ENCODE measurements around the gene WWOX.

Gene WWOX

GRCh38 chr16:78446992-78447563, 347.6 kb downstream of the WWOX start (continued):
- TF ChIP-seq, protein P1, sequence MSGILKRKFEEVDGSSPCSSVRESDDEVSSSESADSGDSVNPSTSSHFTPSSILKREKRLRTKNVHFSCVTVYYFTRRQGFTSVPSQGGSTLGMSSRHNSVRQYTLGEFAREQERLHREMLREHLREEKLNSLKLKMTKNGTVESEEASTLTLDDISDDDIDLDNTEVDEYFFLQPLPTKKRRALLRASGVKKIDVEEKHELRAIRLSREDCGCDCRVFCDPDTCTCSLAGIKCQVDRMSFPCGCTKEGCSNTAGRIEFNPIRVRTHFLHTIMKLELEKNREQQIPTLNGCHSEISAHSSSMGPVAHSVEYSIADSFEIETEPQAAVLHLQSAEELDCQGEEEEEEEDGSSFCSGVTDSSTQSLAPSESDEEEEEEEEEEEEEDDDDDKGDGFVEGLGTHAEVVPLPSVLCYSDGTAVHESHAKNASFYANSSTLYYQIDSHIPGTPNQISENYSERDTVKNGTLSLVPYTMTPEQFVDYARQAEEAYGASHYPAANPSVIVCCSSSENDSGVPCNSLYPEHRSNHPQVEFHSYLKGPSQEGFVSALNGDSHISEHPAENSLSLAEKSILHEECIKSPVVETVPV (CRISPR knock-in tag; IDR thresholded peaks at IDR 0.05): no peak
- no peak for TF ChIP-seq ZFP30 (CRISPR knock-in tag; IDR thresholded peaks at IDR 0.05)
- TF ChIP-seq ZFP3 (CRISPR knock-in tag; IDR thresholded peaks at IDR 0.05): no peak
- TF ChIP-seq ISL1 (CRISPR knock-in tag; IDR thresholded peaks at IDR 0.05): no peak
- TF ChIP-seq ZNF565 (CRISPR knock-in tag; conservative IDR thresholded peaks at IDR 0.05; ENCODE audit: low read depth): no peak
- TF ChIP-seq OSR1 (CRISPR knock-in tag; IDR thresholded peaks at IDR 0.05): no peak
- TF ChIP-seq RARB (CRISPR knock-in tag; IDR thresholded peaks at IDR 0.05): no peak
- TF ChIP-seq ESRRG (CRISPR knock-in tag; IDR thresholded peaks at IDR 0.05): no peak

DNA sequence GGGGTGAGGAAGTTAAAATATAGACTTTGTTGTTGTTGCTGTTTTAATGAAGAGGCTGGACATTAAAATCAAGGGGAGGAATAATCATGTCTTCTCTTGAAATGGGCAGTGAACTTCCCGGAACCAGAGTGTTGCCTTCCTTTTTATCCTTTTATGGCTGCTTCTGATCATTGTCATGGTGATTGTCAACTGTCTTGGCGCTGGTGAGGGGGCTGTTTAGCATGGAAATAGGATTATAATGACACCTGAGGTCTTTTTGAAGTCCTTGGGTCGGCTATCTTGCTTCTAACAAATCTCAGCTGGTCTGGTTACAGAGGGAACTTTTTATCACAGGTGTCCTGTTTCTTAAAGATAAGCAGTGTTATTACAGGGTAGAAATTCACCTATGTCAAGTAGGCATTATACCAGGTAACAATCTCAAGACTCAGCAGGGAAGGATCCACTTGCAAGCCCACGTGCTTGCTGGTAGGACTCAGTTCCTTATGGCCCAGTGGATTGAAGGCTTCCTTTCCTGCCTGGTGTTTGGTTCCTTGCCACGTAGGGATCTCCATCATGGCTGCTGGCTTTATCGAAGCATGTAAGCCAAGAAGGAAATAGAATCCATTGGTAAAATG, 349.3 kb downstream of the WWOX start:
- TF ChIP-seq ZFP30 (CRISPR knock-in tag; IDR thresholded peaks at IDR 0.05) (no peak), ZNF70 (CRISPR knock-in tag; IDR thresholded peaks at IDR 0.05) (no peak), ZFP3 (CRISPR knock-in tag; IDR thresholded peaks at IDR 0.05) (no peak), OSR1 (CRISPR knock-in tag; IDR thresholded peaks at IDR 0.05) (no peak), PATZ1 (CRISPR knock-in tag; IDR thresholded peaks at IDR 0.05; ENCODE audit: borderline replicate concordance) (no peak), CSDC2 (CRISPR knock-in tag; IDR thresholded peaks at IDR 0.05) (no peak), ISL1 (CRISPR knock-in tag; IDR thresholded peaks at IDR 0.05) (no peak), TSHZ2 (CRISPR knock-in tag; IDR thresholded peaks at IDR 0.05) (no peak)
- no peak for ATAC-seq

DNA sequence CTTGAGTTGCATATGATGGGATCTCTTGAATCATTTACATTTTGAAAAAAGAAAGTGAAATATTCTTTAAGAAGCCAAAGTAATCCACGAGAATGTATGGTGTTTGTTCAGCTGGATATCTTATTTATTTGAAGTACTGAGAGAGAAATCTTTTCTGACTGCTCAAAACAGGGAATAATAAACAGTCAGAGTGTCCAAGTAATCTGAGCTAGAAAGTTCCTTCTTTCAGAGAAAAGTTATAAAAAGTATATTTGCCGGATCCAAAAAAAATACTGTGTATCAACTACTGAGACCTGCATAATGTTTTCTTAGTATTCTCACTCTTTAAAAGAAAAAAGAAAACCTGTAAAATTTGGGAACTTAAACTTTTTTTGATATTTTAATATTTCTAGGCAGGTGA, 350.8 kb downstream of the WWOX start:
- TF ChIP-seq ZC3H10 (CRISPR knock-in tag; IDR thresholded peaks at IDR 0.05) (no peak), OSR1 (CRISPR knock-in tag; IDR thresholded peaks at IDR 0.05) (no peak), ZFP30 (CRISPR knock-in tag; IDR thresholded peaks at IDR 0.05) (no peak), ZNF565 (CRISPR knock-in tag; conservative IDR thresholded peaks at IDR 0.05; ENCODE audit: low read depth) (no peak), PPARA (CRISPR knock-in tag; IDR thresholded peaks at IDR 0.05; ENCODE audit: borderline replicate concordance) (no peak), TSHZ2 (CRISPR knock-in tag; IDR thresholded peaks at IDR 0.05) (no peak), GLIS3 (CRISPR knock-in tag; IDR thresholded peaks at IDR 0.05) (no peak), ISL1 (CRISPR knock-in tag; IDR thresholded peaks at IDR 0.05) (no peak), CREB5 (CRISPR knock-in tag; IDR thresholded peaks at IDR 0.05; ENCODE audit: low read depth) (no peak), ESRRG (CRISPR knock-in tag; IDR thresholded peaks at IDR 0.05) (no peak), CSDC2 (CRISPR knock-in tag; IDR thresholded peaks at IDR 0.05) (no peak), PATZ1 (CRISPR knock-in tag; IDR thresholded peaks at IDR 0.05; ENCODE audit: borderline replicate concordance) (no peak), RARB (CRISPR knock-in tag; IDR thresholded peaks at IDR 0.05) (no peak)
- TF ChIP-seq, protein P1 (CRISPR knock-in tag; IDR thresholded peaks at IDR 0.05): no peak
- TF ChIP-seq, protein P2, sequence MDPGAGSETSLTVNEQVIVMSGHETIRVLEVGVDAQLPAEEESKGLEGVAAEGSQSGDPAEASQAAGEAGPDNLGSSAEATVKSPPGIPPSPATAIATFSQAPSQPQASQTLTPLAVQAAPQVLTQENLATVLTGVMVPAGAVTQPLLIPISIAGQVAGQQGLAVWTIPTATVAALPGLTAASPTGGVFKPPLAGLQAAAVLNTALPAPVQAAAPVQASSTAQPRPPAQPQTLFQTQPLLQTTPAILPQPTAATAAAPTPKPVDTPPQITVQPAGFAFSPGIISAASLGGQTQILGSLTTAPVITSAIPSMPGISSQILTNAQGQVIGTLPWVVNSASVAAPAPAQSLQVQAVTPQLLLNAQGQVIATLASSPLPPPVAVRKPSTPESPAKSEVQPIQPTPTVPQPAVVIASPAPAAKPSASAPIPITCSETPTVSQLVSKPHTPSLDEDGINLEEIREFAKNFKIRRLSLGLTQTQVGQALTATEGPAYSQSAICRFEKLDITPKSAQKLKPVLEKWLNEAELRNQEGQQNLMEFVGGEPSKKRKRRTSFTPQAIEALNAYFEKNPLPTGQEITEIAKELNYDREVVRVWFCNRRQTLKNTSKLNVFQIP (CRISPR knock-in tag; IDR thresholded peaks at IDR 0.05; ENCODE audit: borderline replicate concordance, low read depth): no peak
- ATAC-seq: no peak

Data from SK-N-SH treated with all-trans-retinoic acid at 6 μM for 48 hours (cell line).